Kidney capillary endothelial cell (primary cell): ENCODE data around the gene TWF1.
A peak's percentile ranks its signal among the peaks of the same experiment; 100 is the strongest.
"Not testable (repeated sequence)": the region's sequence is repeated elsewhere in the genome, so short reads cannot be mapped to it uniquely, and the experiment has no call there.

Source experiments
- DNase-seq: peaks from one replicate; pipeline ENCODE4 v3.0.0-alpha.2; 2018; ENCODE audit warnings: low spot score

The TWF1 gene

DNA sequence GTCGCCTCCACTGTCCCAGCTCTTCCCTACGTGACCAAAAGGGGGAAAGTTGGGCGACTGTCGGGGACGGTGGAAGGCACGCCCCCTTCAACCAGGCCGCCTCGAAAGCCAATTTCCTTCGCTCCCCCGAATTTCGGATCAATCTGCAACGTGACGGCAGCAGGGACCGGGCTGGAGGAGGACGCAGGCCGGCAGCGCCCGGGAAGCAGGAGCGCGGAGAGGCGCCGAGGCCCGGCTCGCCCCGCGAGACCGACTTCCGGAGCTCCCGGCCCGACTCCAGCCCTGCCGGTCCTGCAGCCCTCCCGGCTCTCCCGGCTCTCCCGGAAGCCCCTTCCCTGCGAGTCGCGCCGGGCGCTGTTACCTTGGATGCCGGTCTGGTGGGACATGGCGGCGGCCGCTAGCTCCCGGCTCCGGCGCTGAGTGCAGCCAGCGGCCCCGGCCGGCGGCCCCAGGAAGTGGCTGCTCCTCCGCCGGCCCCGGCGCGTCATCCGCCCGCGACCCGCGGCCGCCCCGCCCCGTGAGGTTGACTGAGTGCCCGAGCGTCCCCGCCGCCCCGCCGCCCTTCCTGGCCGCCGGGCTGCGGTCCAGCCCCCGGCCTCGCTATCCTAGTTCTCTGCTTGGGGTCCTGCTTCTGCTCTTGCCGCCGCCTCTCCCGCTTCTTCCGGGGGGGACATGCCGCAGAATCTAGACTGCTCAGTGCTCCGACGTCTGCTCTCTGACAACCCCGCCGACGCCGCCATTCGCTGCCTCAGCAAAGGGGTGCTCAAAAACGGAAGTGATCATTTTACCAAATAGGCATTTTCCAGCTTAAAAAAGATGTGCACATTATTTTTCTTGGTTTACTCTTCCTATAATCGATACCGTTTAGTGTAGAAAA is at the start of gene TWF1:
Gene TWF1 (minus strand): TSS at position 458 of the 877 bp plus-strand sequence. CDS start 72 bp downstream, at position 386.
- DNase-seq, result peak; percentile 59

GRCh38 chr12:43852744-43853143 is 46.6 kb upstream of the TWF1 start:
- no peak for DNase-seq

DNA sequence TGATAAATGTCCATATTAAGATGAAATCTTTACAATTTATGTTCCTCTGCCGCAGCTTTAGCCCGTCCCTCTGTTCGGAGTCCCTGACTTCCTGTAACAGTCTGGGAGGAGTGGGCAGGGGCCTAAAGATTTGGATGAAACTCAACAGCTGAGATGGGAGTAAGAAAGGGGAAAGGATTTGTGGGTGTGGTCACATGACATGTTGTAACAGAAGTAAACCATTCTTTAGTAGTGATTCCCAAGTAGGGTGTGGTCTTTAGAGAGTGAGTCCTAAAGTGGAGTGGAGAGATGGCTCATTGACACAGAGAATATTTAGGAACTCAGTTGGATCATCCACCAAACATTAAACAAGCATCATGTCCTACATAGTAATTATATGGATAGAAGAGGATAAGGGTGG is 42.7 kb upstream of the TWF1 start:
- DNase-seq, result no peak

DNA sequence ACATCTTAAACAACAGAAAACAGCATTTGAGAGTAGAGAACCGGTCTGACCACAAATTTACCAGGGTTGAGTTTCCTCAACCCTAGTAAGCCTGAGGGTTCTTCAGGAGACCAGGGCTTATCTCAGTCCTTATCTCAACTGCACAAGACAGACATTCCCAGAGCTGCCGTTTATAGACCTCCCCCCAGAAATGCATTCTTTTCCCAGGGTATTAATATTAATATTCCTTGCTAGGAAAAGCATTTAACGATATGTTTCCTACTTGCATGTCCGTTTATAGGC is 42.0 kb upstream of the TWF1 start:
- no peak for DNase-seq

DNA sequence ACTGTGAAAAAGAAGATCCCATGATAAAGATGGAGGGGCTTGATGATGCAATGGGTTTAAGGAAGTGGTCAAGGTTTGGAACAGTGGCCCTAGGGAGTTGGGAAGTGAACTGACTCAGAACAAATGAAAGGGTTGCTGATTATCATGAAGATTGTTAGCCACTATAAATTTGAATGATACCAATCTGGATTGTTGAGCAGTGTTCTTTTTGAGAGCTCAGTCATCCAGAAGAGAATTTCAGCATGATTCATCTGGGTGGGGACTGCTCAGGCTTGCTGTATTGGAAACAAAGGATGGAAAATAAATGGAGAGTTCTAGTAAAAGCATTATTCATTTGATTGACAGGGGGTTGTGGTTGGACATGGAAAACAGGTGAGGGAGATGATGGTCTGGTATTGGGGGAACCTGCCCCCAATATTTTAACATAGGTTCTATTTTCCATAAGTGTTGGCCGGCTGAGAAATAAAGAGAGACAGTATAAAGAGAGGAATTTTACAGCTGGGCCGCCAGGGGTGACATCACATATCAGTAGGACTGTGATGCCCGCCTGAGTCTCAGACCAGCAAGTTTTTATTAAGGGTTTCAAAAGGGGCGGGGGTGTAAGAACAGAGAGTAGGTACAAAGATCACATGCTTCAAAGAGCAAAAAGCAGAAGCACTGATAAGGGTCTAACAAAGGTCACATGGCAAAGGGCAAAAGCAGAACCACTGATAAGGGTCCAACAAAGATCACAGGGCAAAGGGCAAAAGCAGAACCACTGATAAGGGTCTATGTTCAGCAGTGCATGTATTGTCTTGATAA is 41.5 kb upstream of the TWF1 start:
- not testable (repeated sequence) for DNase-seq

DNA sequence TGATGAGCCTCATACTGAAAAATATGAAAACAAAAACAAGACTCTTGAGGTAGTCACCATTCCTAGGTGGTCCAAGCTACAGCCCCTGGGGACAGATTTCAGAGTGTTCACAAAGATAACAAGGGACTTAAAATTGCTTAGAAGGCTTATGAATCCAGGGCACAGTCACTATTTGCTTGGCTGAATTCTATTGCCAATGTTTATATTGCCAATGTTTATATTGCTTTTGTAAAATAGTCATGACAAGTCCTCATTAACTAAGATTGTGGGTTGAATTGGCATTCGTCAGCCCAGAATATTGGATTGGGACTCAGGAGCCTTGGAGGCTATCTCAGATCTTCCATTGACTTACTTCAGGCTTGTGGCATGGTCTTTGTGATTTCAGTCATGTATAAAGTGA is 36.1 kb upstream of the TWF1 start:
- no peak for DNase-seq

DNA sequence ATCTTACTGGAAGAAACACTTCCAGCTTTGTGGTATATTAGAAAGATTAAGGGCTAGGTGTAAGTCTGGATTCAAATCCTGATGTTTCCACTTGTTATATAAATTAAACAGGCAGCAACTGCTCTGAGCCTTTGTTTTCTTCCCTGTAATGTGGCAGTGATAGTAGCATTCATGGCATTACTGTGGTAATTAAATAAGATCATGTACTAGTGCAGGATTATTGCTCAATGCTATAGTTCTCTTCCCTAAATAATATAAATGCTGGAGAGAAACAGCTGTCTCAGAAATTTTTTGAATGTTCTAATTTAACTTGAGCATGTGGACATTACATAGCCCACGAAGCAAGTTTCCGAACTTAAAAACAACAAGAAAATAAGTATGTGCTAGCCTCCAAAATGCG is 35.1 kb upstream of the TWF1 start:
- no peak for DNase-seq

- DNase-seq, result no peak
Observed at GRCh38 chr12:43840338-43840737, 34.2 kb upstream of the TWF1 start.

DNA sequence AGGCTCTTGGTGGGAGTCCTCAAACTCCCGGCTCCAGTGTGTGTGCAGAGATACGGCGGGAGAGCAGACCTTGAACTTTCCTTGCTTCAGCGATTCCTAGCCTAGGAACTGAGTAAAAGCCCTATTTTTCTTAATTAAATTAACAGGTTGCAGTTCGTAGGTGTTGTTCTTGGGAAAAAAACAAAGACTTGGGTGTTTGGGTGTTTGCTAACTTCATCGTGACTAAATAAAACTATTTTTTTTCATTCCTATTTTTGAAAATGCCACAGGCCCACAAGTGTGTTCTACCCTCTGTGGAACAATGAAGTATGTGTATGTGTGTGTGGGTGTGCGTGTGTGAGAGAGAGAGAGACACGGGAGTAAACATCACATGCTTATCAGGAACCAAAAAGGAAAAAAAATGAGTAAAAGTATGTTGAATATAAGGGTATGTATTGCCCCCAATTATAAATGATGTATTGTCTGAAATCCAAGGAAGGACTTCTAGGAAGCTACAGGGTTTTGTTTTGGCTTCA is 30.4 kb upstream of the TWF1 start:
- DNase-seq, result peak; percentile 59

DNA sequence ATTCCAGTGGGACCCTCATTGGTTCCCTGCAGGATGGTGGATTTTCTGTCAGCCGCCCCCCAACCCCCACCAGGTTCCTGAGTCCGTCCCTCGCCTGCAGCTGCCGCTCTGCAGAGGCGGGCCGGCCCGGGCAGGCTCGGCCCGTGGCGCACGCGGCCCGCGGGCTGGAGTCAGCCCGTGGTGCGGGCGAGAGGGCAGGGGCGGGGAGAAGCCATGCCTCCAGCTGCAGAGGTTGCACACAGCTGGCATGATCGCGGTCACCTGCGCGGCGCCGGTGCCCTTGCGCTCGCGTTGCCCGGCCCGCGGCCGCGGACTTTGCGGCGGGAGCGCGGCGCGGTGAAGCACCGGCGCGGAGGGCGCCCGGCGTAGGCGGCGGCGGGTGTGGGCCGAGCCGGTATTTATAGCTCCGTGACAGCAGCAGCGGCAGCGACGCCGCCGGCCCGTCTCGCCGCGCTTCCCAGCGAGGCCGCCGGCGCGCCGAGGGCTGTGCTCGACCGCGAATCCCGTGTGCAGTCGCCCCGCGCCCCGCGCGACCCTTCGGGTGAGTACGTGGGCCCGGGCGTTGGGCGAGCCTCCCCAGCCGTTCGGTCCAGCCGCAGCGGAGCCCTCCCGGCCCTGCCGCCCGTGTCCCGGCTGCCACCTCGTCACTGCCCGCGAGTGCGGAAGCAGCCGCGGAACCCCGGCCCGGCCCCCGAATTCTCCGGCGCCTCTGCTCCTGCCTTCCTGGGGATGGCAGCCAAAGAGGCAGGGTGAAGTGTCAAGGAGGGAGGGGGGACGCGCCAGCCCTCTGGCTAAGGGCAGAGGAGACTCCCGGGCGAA is 29.7 kb upstream of the TWF1 start, which contains the start of gene TMEM117:
Gene TMEM117 (plus strand): TSS at position 426 of the 819 bp plus-strand sequence.
- peak; percentile 60 for DNase-seq

GRCh38 chr12:43835264-43835655 is 29.1 kb upstream of the TWF1 start:
- peak; percentile 21 for DNase-seq

DNA sequence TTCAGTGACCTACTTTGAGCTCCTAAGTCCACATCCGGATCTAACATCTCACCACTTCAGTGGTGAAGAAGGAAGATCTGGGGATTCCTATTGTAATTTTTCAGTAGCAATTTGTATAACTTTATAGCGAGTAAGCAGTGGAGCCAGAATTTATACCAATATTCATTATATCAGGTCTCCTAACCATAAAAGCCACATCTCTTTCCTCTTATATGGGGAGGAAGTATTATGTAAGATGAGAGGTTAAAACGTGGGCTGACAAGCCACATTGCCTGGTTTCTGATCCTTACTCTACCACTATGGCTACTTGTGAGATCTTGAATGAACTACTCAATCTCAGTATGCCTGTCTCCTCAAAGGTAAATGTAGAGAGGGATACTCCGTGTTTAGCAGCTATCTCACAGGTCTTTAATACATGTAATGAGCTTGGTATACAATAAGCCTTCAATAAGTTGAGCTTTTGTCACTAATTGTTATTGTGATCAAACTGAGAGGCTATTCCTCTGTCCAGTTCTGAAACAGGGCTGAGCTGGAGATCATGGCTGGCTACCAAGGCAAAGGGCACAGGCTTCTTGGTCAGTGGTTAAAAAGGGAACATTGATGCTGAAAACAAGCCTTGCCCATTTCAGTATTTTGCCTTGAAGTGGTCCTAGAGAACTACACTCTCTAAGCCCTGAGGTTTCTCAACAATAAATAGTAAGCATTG is 26.5 kb upstream of the TWF1 start:
- DNase-seq, result no peak

GRCh38 chr12:43827093-43827492 is 21.0 kb upstream of the TWF1 start:
- no peak for DNase-seq

DNA sequence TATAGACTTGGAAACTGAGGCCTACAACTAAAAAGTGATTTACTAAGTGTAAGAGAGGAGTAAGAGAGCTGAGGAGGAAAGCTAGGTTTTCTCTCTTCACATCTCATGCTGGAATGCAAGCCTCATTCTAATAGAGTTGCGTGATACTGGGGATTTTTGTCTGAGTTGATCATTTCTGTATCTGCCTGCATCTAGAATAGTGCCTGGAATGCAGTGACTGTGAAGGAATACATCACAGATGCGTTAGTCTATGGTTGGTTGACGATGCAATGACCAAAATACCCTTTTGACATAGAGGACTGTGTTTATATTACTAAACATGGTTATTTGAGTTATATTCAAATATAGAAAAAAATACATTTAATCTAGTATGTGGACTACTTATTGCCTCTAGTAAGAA is 20.6 kb upstream of the TWF1 start:
- DNase-seq, result no peak

DNA sequence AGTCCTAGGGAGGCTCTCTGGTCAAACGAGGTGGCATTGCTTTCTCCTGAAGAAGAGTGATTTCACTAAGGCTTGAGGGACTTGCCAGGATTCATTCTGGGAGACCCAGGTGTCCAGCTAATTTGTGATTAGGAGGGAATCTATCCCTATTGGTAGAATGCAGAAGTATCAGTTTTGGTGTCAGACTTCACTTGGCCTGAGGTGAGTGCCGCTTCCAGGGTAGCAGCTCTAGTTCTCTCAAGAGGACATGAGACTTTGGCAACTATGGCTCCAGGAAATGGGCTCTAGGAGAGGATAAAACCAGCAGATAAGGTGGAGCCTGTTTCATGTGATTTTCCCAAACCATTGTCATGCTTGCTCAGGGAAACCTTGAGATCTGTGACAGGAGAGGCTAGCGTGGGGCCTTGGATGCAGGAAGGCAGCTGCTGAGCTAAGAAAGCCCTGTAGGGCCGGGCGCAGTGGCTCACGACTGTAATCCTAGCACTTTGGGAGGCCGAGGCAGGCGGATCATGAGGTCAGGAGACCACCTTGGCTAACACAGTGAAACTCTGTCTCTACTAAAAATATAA is 18.2 kb upstream of the TWF1 start:
- no peak for DNase-seq

DNA sequence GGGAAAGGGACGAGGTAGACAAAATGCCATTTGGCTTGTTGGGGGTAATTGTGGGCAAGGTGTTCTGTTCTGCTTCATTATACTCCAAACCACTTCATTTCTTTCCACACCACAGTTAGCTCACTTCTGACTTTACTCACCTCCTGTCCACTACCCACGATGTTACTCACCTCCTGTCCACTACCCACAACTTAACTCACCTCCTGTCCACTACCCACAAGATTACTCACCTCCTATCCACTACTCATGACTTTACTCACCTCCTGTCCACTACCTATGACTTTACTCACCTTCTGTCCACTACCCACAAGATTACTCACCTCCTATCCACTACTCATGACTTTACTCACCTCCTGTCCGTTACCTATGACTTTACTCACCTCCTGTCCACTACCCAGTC is 10.1 kb upstream of the TWF1 start:
- no peak for DNase-seq

DNA sequence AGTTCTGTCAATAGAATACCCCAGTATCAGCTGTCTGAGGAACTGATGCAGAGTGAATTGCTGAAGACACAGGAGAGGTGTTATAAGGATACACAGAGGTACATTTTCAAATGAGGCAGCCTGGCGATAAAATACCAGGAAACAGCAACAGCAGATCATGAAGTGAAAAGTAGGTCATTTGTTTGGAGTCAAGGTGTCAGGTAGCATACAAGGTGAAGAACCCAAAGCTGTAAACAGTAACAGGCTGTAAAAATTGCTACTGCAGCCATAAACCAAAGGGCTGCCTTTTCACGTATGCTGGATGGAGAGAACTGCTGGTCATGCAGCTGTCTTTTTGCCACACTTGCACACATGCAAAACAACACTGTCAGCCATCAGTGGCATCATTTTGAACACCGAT is 9.3 kb upstream of the TWF1 start:
- DNase-seq, result no peak

DNA sequence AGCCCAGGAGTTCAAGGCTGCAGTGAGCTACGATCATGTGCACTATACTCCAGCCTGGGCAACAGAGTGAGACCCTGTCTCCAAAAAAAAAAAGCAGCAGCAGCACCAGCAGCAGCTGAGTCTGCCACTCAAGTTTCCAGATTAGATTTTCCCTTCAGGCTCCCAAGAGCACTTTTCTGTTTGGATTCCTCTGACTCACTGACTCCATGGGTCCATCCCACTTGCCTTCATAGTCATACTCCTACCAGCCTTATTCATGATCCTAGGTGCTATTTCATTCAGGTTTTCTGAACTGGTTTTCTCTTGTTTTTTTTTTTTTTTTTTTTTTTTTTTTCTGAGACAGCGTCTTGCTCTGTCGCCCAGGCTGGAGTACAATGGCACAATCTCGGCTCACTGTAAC is 6.8 kb upstream of the TWF1 start:
- no peak for DNase-seq

- DNase-seq, result no peak
Observed at GRCh38 chr12:43812057-43812456, 5.9 kb upstream of the TWF1 start.

GRCh38 chr12:43807386-43807785 is 1.3 kb upstream of the TWF1 start:
- DNase-seq, result no peak

- DNase-seq, result no peak
Observed at GRCh38 chr12:43806737-43807072, 588 bp upstream of the TWF1 start.
